Prostate gland (tissue), 2 donors: Measurements from ENCODE around the gene ZMYND8. TPM values are rescaled to one million over a fixed set of nuclear protein-coding genes. Genes with fewer than 3 reads are reported as not detected.
"Not testable (repeated sequence)": the region's sequence is repeated elsewhere in the genome, so short reads cannot be mapped to it uniquely, and the experiment has no call there.

Source experiments
- DNase-seq: peaks from one replicate; pipeline ENCODE4 v3.0.0-alpha.2; 2019; ENCODE audit warnings: low spot score
- H3K27ac ChIP-seq, 2 donors: fragments of 200-600 bp; sonication (generic); 2 replicates each; pipeline ENCODE4 v1.5.1; 2017 to 2019
- H3K27me3 ChIP-seq: fragments of 200-600 bp; sonication (generic); replicated peaks from 2 replicates; pipeline ENCODE4 v1.5.1; 2019; ENCODE audit not compliant: insufficient read depth
- H3K36me3 ChIP-seq, 2 donors: fragments of 200-600 bp; sonication (generic); 1 replicate in 1 of 2; 2 replicates in 1 of 2; pipeline versions ENCODE4 v1.5.1 to v1.8.1; 2017 to 2019
- H3K4me1 ChIP-seq: fragments of 200-600 bp; sonication (generic); replicated peaks from 2 replicates; pipeline ENCODE4 v1.5.1; 2019
- H3K4me3 ChIP-seq, 2 donors: fragments of 200-600 bp; sonication (generic); 2 replicates each; pipeline ENCODE4 v1.5.1; 2017 to 2019
- H3K9me3 ChIP-seq: fragments of 200-600 bp; sonication (generic); 2 replicates; pipeline ENCODE4 v1.5.1; 2017
- CTCF ChIP-seq, 4 experiments: fragments of 200-600 bp in 2 of 4; fragments of 450-650 bp in 2 of 4; sonication (generic) in 2 of 4; IDR thresholded peaks; 1 replicate in 3 of 4; 2 replicates in 1 of 4; pipeline ENCODE4 v1.5.1; 2016 to 2019; ENCODE audit warnings: antibody characterized with exemption in 4 of 4, mild to moderate bottlenecking in 2 of 4, moderate library complexity in 2 of 4
- POLR2A ChIP-seq: fragments of 450-650 bp; IDR thresholded peaks from one replicate; pipeline ENCODE4 v1.6.1; 2016; ENCODE audit warnings: antibody characterized with exemption, mild to moderate bottlenecking
- POLR2AphosphoS5 ChIP-seq: sonication (generic); formaldehyde crosslinking; IDR thresholded peaks from one replicate; pipeline ENCODE4 v1.6.1; 2017; ENCODE audit warnings: antibody characterized with exemption
- WGBS: methylation state at CpG from one replicate; pipeline ENCODE4 v1.1.5; 2018; 5-methylcytosine and 5-hydroxymethylcytosine counted together
- intact Hi-C: fragments of 100-400 bp; cut with DNase I; formaldehyde crosslinking; loops from one replicate; pipeline ENCODE4 v1.14.2; 2022
- total RNA-seq, 2 donors: library from RNA; depleted of rRNA; stranded (reverse); fragments of >200 nt; gene quantifications; one replicate each; pipeline ENCODE4 v1.1.0, GENCODE V29; 2016

The ZMYND8 gene
- total RNA-seq, 2 donors from 2014 or later: 19.9 to 70.9 TPM

GRCh38 chr20:47278907-47279348 is 77.6 kb downstream of the ZMYND8 start:
- Histone ChIP-seq H3K36me3 (no peaks in the 10 kb centered on the region), H3K27me3 (no peaks in the 10 kb centered on the region), H3K9me3 (no peaks in the 10 kb centered on the region), H3K4me1 (no peaks in the 10 kb centered on the region), H3K27ac (no peak overlapping the region), H3K4me3 (no peak overlapping the region)
- no peak for TF ChIP-seq POLR2AphosphoS5
- no peak for TF ChIP-seq CTCF (IDR thresholded peaks at IDR 0.05)
- no peak for TF ChIP-seq POLR2A
- intact Hi-C loops: loop anchor here (5.0 to 10.0 kb wide), 2 partner anchors 78 to 226 kb away; partner anchors contain the start of genes NCOA3 and ZMYND8
- 96% methylated on average over 8 of the region's 8 CpGs for WGBS
- DNase-seq: no peak

- not testable (repeated sequence) for H3K4me3 ChIP-seq, H3K9me3 ChIP-seq, DNase-seq, H3K36me3 ChIP-seq, H3K27me3 ChIP-seq, H3K4me1 ChIP-seq
- intact Hi-C loops: loop anchor here (2.0 to 10.0 kb wide), 3 partner anchors 41 to 227 kb away; partner anchors contain the start of genes NCOA3 and ZMYND8
- WGBS: 79% methylated on average over 5 of the region's 5 CpGs
- peak overlapping the region; percentile 33 to 48 for H3K27ac ChIP-seq
Measured at GRCh38 chr20:47277535-47277872, 79.0 kb downstream of the ZMYND8 start.

- Histone ChIP-seq H3K27ac (peak overlapping the region; percentile 33 to 48), H3K9me3 (no peaks in the 10 kb centered on the region), H3K4me3 (no peak overlapping the region), H3K27me3 (no peaks in the 10 kb centered on the region), H3K4me1 (no peaks in the 10 kb centered on the region), H3K36me3 (no peaks in the 10 kb centered on the region)
- WGBS: 25% methylated on average over 8 of the region's 8 CpGs
- intact Hi-C loops: loop anchor here (2.0 to 10.0 kb wide), 3 partner anchors 42 to 228 kb away; partner anchors contain the start of genes NCOA3 and ZMYND8
- TF ChIP-seq POLR2A (no peak), CTCF (IDR thresholded peaks at IDR 0.05) (no peak), POLR2AphosphoS5 (no peak)
- no peak for DNase-seq
Measured at GRCh38 chr20:47276851-47277534, 79.5 kb downstream of the ZMYND8 start.

GRCh38 chr20:47276251-47276650 is 80.2 kb downstream of the ZMYND8 start:
- H3K27ac ChIP-seq: peak overlapping the region; percentile 33 to 48
- TF ChIP-seq CTCF (IDR thresholded peaks at IDR 0.05) (no peak), POLR2AphosphoS5 (no peak), POLR2A (no peak)
- no peaks in the 10 kb centered on the region for H3K27me3 ChIP-seq
- H3K4me3 ChIP-seq: no peak overlapping the region
- WGBS: 98% methylated on average over 20 of the region's 20 CpGs
- intact Hi-C loops: loop anchor here (2.0 to 10.0 kb wide), 3 partner anchors 43 to 229 kb away; partner anchors contain the start of genes NCOA3 and ZMYND8
- H3K36me3 ChIP-seq: no peaks in the 10 kb centered on the region
- no peaks in the 10 kb centered on the region for H3K4me1 ChIP-seq
- H3K9me3 ChIP-seq: no peaks in the 10 kb centered on the region
- DNase-seq: no peak

GRCh38 chr20:47275548-47275947 is 81.0 kb downstream of the ZMYND8 start:
- no peak overlapping the region for H3K4me3 ChIP-seq
- intact Hi-C loops: loop anchor here (5.0 to 10.0 kb wide), 2 partner anchors 82 to 229 kb away; partner anchors contain the start of genes NCOA3 and ZMYND8
- H3K27me3 ChIP-seq: no peaks in the 10 kb centered on the region
- TF ChIP-seq POLR2A (no peak), CTCF (IDR thresholded peaks at IDR 0.05) (no peak), POLR2AphosphoS5 (no peak)
- 98% methylated on average over 6 of the region's 6 CpGs for WGBS
- H3K36me3 ChIP-seq: no peaks in the 10 kb centered on the region
- H3K9me3 ChIP-seq: no peaks in the 10 kb centered on the region
- no peaks in the 10 kb centered on the region for H3K4me1 ChIP-seq
- DNase-seq: no peak
- H3K27ac ChIP-seq: peak overlapping the region; percentile 16 to 33
